Endodermal cell (in vitro differentiated cells): ENCODE measurements around the gene SEPTIN10. TPM values are rescaled to one million over a fixed set of nuclear protein-coding genes. Genes with fewer than 3 reads are reported as not detected.

Source experiments
- DNase-seq: peaks from one replicate; pipeline ENCODE4 v3.0.0-alpha.2; 2017
- H3K27ac ChIP-seq: 2 replicates; pipeline ENCODE4 v1.5.1; 2013; ENCODE audit warnings: mild to moderate bottlenecking, low read depth, low read length, moderate library complexity
- H3K27me3 ChIP-seq: 2 replicates; pipeline ENCODE4 v1.6.1; 2013; ENCODE audit warnings: mild to moderate bottlenecking, low read length, moderate library complexity; ENCODE audit not compliant: insufficient read depth, control insufficient read depth, poor library complexity, severe bottlenecking
- H3K36me3 ChIP-seq: 2 replicates; pipeline ENCODE4 v1.7.0; 2013; ENCODE audit warnings: mild to moderate bottlenecking, low read length, moderate library complexity; ENCODE audit not compliant: control insufficient read depth, insufficient read depth
- H3K4me1 ChIP-seq: one replicate; pipeline ENCODE4 v1.7.0; 2013; ENCODE audit warnings: low read length; ENCODE audit not compliant: control insufficient read depth, insufficient read depth
- H3K4me3 ChIP-seq: 2 replicates; pipeline ENCODE4 v1.5.1; 2013; ENCODE audit warnings: mild to moderate bottlenecking, low read length, moderate library complexity
- H3K9ac ChIP-seq: 2 replicates; pipeline ENCODE4 v1.6.1; 2013; ENCODE audit warnings: mild to moderate bottlenecking, low read length, moderate library complexity; ENCODE audit not compliant: poor library complexity, severe bottlenecking; ENCODE audit errors: extremely low read depth
- H3K9me3 ChIP-seq: 2 replicates; pipeline ENCODE4 v1.6.1; 2013; ENCODE audit warnings: mild to moderate bottlenecking, low read length, moderate library complexity; ENCODE audit not compliant: control insufficient read depth
- H3K27ac Mint-ChIP-seq: 2 replicates; pipeline ENCODE4 v1.8.0; 2020; ENCODE audit warnings: mixed read lengths
- H3K27me3 Mint-ChIP-seq: 2 replicates; pipeline ENCODE4 v1.8.0; 2021; ENCODE audit warnings: mild to moderate bottlenecking, mixed read lengths; ENCODE audit not compliant: insufficient read depth
- H3K36me3 Mint-ChIP-seq: 2 replicates; pipeline ENCODE4 v1.8.0; 2020; ENCODE audit warnings: low read depth, mixed read lengths
- H3K4me1 Mint-ChIP-seq: 2 replicates; pipeline ENCODE4 v1.8.0; 2020; ENCODE audit warnings: mixed read lengths
- H3K4me3 Mint-ChIP-seq: 2 replicates; pipeline ENCODE4 v1.8.0; 2020; ENCODE audit warnings: mild to moderate bottlenecking, moderate library complexity, mixed read lengths
- H3K9me3 Mint-ChIP-seq: 2 replicates; pipeline ENCODE4 v1.8.0; 2020; ENCODE audit warnings: mild to moderate bottlenecking, mixed read lengths
- WGBS, 2 experiments: methylation state at CpG; one replicate each; pipeline versions ENCODE4 v1.1.5 to v1.1.7; 2013; ENCODE audit warnings: missing lambda C conversion rate in 2 of 2, mixed read lengths in 1 of 2; ENCODE audit not compliant: insufficient coverage in 1 of 2, insufficient read length in 1 of 2; 5-methylcytosine and 5-hydroxymethylcytosine counted together
- total RNA-seq, 2 donors: library from RNA; stranded (reverse); fragmentation: NEBNext Ultra II Directional in 1 of 2; extraction: Animal tissue kit (Norgen Biotek cat#: 25700) in 1 of 2; gene quantifications; 2 replicates in 1 of 2; 3 replicates in 1 of 2; pipeline ENCODE4 v1.2.1, GENCODE V29; 2021
- TF ChIP-seq, protein P1 (sequence below): fragments of 200-600 bp; sonication (generic); conservative IDR thresholded peaks from 2 replicates; pipeline ENCODE4 v1.5.0; 2021; ENCODE audit warnings: antibody characterized with exemption, mild to moderate bottlenecking

SEPTIN10 gene
- total RNA-seq, 2 donors from 2014 or later: 103 to 120 TPM

DNA sequence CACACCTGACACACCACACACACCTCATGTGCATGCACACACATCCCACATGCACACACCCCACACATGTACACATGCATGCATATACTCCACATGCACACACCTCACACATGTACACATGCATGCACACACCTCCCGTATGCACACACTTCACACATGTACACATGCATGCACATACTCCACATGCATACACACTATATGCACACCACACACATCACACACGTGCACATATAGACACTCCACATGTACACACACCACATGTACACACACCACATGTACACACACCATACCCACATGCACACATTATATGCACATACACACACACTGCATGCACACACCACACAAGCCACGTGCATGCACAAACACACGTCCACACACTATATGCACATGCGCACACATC is 100.5 kb downstream of the SEPTIN10 start:
- H3K9me3 Mint-ChIP-seq: no peaks in the 10 kb centered on the region
- TF ChIP-seq, protein P1, sequence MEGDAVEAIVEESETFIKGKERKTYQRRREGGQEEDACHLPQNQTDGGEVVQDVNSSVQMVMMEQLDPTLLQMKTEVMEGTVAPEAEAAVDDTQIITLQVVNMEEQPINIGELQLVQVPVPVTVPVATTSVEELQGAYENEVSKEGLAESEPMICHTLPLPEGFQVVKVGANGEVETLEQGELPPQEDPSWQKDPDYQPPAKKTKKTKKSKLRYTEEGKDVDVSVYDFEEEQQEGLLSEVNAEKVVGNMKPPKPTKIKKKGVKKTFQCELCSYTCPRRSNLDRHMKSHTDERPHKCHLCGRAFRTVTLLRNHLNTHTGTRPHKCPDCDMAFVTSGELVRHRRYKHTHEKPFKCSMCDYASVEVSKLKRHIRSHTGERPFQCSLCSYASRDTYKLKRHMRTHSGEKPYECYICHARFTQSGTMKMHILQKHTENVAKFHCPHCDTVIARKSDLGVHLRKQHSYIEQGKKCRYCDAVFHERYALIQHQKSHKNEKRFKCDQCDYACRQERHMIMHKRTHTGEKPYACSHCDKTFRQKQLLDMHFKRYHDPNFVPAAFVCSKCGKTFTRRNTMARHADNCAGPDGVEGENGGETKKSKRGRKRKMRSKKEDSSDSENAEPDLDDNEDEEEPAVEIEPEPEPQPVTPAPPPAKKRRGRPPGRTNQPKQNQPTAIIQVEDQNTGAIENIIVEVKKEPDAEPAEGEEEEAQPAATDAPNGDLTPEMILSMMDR: no peak
- H3K4me3 ChIP-seq: no peak overlapping the region
- H3K36me3 ChIP-seq: no peaks in the 10 kb centered on the region
- H3K36me3 Mint-ChIP-seq: no peaks in the 10 kb centered on the region
- no peaks in the 10 kb centered on the region for H3K27me3 ChIP-seq
- peaks cover 6% of the 10 kb centered on the region for H3K4me1 ChIP-seq
- WGBS, 2 experiments: 94 to 100% methylated on average over 2 to 5 of the region's 5 CpGs
- H3K9ac ChIP-seq: no peak overlapping the region
- no peak overlapping the region for H3K27ac ChIP-seq
- no peaks in the 10 kb centered on the region for H3K9me3 ChIP-seq
- peaks cover 27% of the 10 kb centered on the region for H3K4me1 Mint-ChIP-seq
- no peak for DNase-seq
- no peak overlapping the region for H3K27ac Mint-ChIP-seq
- H3K27me3 Mint-ChIP-seq: peaks cover 2% of the 10 kb centered on the region
- H3K4me3 Mint-ChIP-seq: no peak overlapping the region

DNA sequence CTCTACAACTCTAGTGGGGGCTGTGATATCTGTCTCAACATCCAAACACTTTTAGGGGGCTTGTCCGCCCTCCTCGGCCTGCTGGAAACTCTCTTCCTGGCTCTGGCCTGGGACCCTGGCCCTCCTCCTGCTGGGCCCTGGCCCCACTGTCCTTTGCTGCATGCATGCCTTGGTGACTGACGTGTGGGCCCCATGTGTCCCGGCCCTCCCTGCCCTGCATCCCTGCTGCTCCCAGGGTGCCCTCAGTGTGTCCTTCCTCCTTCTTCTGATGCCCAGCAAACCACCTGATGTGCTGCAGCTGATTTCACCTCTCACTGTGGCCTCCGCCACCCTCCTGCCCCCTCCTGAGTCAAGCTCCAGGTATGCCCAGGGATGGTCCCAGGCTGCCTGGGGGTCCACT is 101.7 kb downstream of the SEPTIN10 start:
- TF ChIP-seq, protein P1: no peak
- H3K9me3 ChIP-seq: no peaks in the 10 kb centered on the region
- H3K27ac Mint-ChIP-seq: no peak overlapping the region
- DNase-seq: no peak
- peaks cover 15% of the 10 kb centered on the region for H3K4me1 Mint-ChIP-seq
- no peaks in the 10 kb centered on the region for H3K9me3 Mint-ChIP-seq
- H3K4me1 ChIP-seq: no peaks in the 10 kb centered on the region
- H3K36me3 ChIP-seq: no peaks in the 10 kb centered on the region
- H3K36me3 Mint-ChIP-seq: no peaks in the 10 kb centered on the region
- peaks cover 2% of the 10 kb centered on the region for H3K27me3 Mint-ChIP-seq
- H3K27ac ChIP-seq: no peak overlapping the region
- no peaks in the 10 kb centered on the region for H3K27me3 ChIP-seq
- H3K4me3 ChIP-seq: no peak overlapping the region
- no peak overlapping the region for H3K9ac ChIP-seq
- WGBS, 2 experiments: 90 to 91% methylated on average over 3 to 5 of the region's 5 CpGs
- H3K4me3 Mint-ChIP-seq: no peak overlapping the region

DNA sequence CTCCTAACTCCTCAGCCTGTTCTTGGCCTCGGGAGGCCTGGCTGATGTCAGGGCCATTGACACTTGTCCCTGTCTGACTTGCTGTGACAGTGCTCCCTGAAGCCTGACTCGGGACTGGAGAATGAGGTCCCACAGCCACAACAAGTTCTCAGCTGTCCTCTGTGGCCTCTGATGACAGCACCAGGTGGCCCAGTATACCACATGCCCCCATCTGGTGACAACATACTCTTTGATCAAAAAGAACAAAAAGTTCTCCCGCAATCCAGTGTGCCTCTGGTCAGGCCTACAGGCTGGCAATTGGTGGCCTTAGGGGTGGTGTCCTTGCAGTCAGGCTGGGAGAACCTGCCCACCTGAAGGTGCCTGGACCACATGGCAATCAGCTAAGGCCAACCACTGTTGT is 102.6 kb downstream of the SEPTIN10 start:
- peaks cover 2% of the 10 kb centered on the region for H3K27me3 Mint-ChIP-seq
- TF ChIP-seq, protein P1: no peak
- H3K27ac ChIP-seq: no peak overlapping the region
- H3K4me1 ChIP-seq: no peaks in the 10 kb centered on the region
- H3K36me3 ChIP-seq: no peaks in the 10 kb centered on the region
- H3K36me3 Mint-ChIP-seq: no peaks in the 10 kb centered on the region
- no peaks in the 10 kb centered on the region for H3K9me3 Mint-ChIP-seq
- no peak overlapping the region for H3K4me3 Mint-ChIP-seq
- H3K4me1 Mint-ChIP-seq: peaks cover 9% of the 10 kb centered on the region
- no peak overlapping the region for H3K4me3 ChIP-seq
- H3K27me3 ChIP-seq: no peaks in the 10 kb centered on the region
- no peaks in the 10 kb centered on the region for H3K9me3 ChIP-seq
- no peak overlapping the region for H3K9ac ChIP-seq
- no peak for DNase-seq
- WGBS, 2 experiments: 87 to 100% methylated on average over 2 to 3 of the region's 3 CpGs
- no peak overlapping the region for H3K27ac Mint-ChIP-seq
